ENCODE results near the gene GRHPR. TPM values are rescaled to one million over a fixed set of nuclear protein-coding genes. Genes with fewer than 3 reads are reported as not detected.

The GRHPR gene
- total RNA-seq, 1 donor from 2014 or later = 88.1 TPM

GRCh38 chr9:37408933-37409710, 13.4 kb upstream of the GRHPR start:
- Mint-ChIP-seq H3K9me3 (ENCODE audit: unreplicated experiment) (no peaks in the 10 kb centered on the region), H3K4me3 (ENCODE audit: unreplicated experiment) (no peak overlapping the region), H3K27ac (ENCODE audit: unreplicated experiment) (no peak overlapping the region), H3K4me1 (ENCODE audit: low read depth, unreplicated experiment) (peaks cover 16% of the 10 kb centered on the region), H3K27me3 (ENCODE audit: low read depth, unreplicated experiment) (peaks cover 4% of the 10 kb centered on the region), H3K36me3 (ENCODE audit: low read depth, unreplicated experiment) (no peaks in the 10 kb centered on the region)
- no peak for DNase-seq (ENCODE audit: low read depth)
- Histone ChIP-seq H3K27ac (ENCODE audit: low read depth, low read length) (no peak overlapping the region), H3K4me3 (ENCODE audit: insufficient read depth, low read depth, low read length) (no peak overlapping the region), H3K36me3 (ENCODE audit: insufficient read depth, low read length) (no peaks in the 10 kb centered on the region), H3K79me2 (ENCODE audit: insufficient read depth, low read length) (no peaks in the 10 kb centered on the region), H3K4me1 (ENCODE audit: insufficient read depth, low read length) (no peaks in the 10 kb centered on the region), H3K9me3 (ENCODE audit: insufficient read depth, low read depth, low read length) (no peaks in the 10 kb centered on the region), H2AFZ (ENCODE audit: low read depth, low read length) (no peak overlapping the region), H4K20me1 (ENCODE audit: insufficient read depth, low read length) (no peaks in the 10 kb centered on the region), H3K27me3 (ENCODE audit: insufficient read depth, low read length) (peaks cover 6% of the 10 kb centered on the region), H3K9ac (ENCODE audit: low read length) (no peak overlapping the region), H3K4me2 (ENCODE audit: low read length) (no peak overlapping the region)
- no peak for TF ChIP-seq CTCF (IDR thresholded peaks at IDR 0.05; ENCODE audit: insufficient read depth, low read depth, low read length)
- no peak for TF ChIP-seq EZH2 (IDR thresholded peaks at IDR 0.05; ENCODE audit: insufficient read depth, low read length)
- FAIRE-seq = no peak

- no peaks in the 10 kb centered on the region for H3K9me3 Mint-ChIP-seq (ENCODE audit: unreplicated experiment)
- H3K4me2 ChIP-seq (ENCODE audit: low read length) = no peak overlapping the region
Measured at GRCh38 chr9:37410354-37410861, 12.1 kb upstream of the GRHPR start.

More at GRCh38 chr9:37410354-37410861, 12.1 kb upstream of the GRHPR start:
- no peak overlapping the region for H3K4me3 Mint-ChIP-seq (ENCODE audit: unreplicated experiment)
- no peak overlapping the region for H3K4me3 ChIP-seq (ENCODE audit: insufficient read depth, low read depth, low read length)
- no peaks in the 10 kb centered on the region for H4K20me1 ChIP-seq (ENCODE audit: insufficient read depth, low read length)
- H2AFZ ChIP-seq (ENCODE audit: low read depth, low read length) = no peak overlapping the region
- H3K27me3 Mint-ChIP-seq (ENCODE audit: low read depth, unreplicated experiment) = peaks cover 4% of the 10 kb centered on the region
- no peaks in the 10 kb centered on the region for H3K36me3 Mint-ChIP-seq (ENCODE audit: low read depth, unreplicated experiment)
- FAIRE-seq (no peak), DNase-seq (ENCODE audit: low read depth) (no peak)
- TF ChIP-seq CTCF (IDR thresholded peaks at IDR 0.05; ENCODE audit: insufficient read depth, low read depth, low read length) = no peak
- TF ChIP-seq EZH2 (IDR thresholded peaks at IDR 0.05; ENCODE audit: insufficient read depth, low read length) = no peak
- H3K79me2 ChIP-seq (ENCODE audit: insufficient read depth, low read length) = no peaks in the 10 kb centered on the region
- H3K36me3 ChIP-seq (ENCODE audit: insufficient read depth, low read length) = no peaks in the 10 kb centered on the region
- peaks cover 6% of the 10 kb centered on the region for H3K4me1 ChIP-seq (ENCODE audit: insufficient read depth, low read length)
- H3K4me1 Mint-ChIP-seq (ENCODE audit: low read depth, unreplicated experiment) = peaks cover 22% of the 10 kb centered on the region
- H3K27me3 ChIP-seq (ENCODE audit: insufficient read depth, low read length) = peaks cover 6% of the 10 kb centered on the region
- H3K9ac ChIP-seq (ENCODE audit: low read length) = no peak overlapping the region
- H3K9me3 ChIP-seq (ENCODE audit: insufficient read depth, low read depth, low read length) = no peaks in the 10 kb centered on the region
- H3K27ac Mint-ChIP-seq (ENCODE audit: unreplicated experiment) = no peak overlapping the region
- no peak overlapping the region for H3K27ac ChIP-seq (ENCODE audit: low read depth, low read length)

Data from astrocyte (in vitro differentiated cells and primary cell).